Loucy (cell line): ENCODE data around the gene DUSP22.

Experiments used
- EZH2phosphoT487 ChIP-seq: fragments of 200-600 bp; IDR thresholded peaks from 2 replicates; pipeline ENCODE4 v1.6.1; 2018; ENCODE audit warnings: antibody characterized with exemption, mild to moderate bottlenecking, moderate library complexity, borderline replicate concordance
- TF ChIP-seq, protein P1 (sequence below): fragments of 200-600 bp; sonication (generic); conservative IDR thresholded peaks from 2 replicates; pipeline ENCODE4 v1.5.1; 2014; ENCODE audit warnings: mild to moderate bottlenecking, antibody characterized with exemption, low read length

- TF ChIP-seq, protein P1, sequence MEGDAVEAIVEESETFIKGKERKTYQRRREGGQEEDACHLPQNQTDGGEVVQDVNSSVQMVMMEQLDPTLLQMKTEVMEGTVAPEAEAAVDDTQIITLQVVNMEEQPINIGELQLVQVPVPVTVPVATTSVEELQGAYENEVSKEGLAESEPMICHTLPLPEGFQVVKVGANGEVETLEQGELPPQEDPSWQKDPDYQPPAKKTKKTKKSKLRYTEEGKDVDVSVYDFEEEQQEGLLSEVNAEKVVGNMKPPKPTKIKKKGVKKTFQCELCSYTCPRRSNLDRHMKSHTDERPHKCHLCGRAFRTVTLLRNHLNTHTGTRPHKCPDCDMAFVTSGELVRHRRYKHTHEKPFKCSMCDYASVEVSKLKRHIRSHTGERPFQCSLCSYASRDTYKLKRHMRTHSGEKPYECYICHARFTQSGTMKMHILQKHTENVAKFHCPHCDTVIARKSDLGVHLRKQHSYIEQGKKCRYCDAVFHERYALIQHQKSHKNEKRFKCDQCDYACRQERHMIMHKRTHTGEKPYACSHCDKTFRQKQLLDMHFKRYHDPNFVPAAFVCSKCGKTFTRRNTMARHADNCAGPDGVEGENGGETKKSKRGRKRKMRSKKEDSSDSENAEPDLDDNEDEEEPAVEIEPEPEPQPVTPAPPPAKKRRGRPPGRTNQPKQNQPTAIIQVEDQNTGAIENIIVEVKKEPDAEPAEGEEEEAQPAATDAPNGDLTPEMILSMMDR, result no peak
- no peak for TF ChIP-seq EZH2phosphoT487
Measured at GRCh38 chr6:372336-372911, 80.1 kb downstream of the DUSP22 start.
